MCF 10A (cell line): ENCODE measurements around the gene RPL15. TPM values are rescaled to one million over a fixed set of nuclear protein-coding genes. Genes with fewer than 3 reads are reported as not detected.
A peak's percentile ranks its signal among the peaks of the same experiment; 100 is the strongest.
"Not testable (repeated sequence)": the region's sequence is repeated elsewhere in the genome, so short reads cannot be mapped to it uniquely, and the experiment has no call there.

Source experiments
- BruUV-seq: library from RNA; stranded (reverse); fragments of 400-500 nt; replicated peaks from 2 replicates; lab custom pipeline; 2021; lab: Mats Ljungman, UMichigan
- CTCF ChIA-PET: fragments of 300-600 bp; sonication (Branson Sonifier 250); formaldehyde crosslinking; extraction: SDS; loops from one replicate; lab custom pipeline; 2021; ENCODE audit warnings: antibody characterized with exemption, inconsistent platforms; lab: Yijun Ruan, JAX
- POLR2A ChIA-PET: fragments of 300-600, 350-650 bp; sonication (Branson Sonifier 250); formaldehyde crosslinking; extraction: SDS; loops from one replicate; lab custom pipeline; 2020; ENCODE audit warnings: antibody characterized with exemption, inconsistent platforms; lab: Yijun Ruan, JAX
- DNase-seq: peaks from one replicate; pipeline ENCODE4 v3.0.0-alpha.2; 2018; ENCODE audit not compliant: unreplicated experiment
- H3K27ac Mint-ChIP-seq: one replicate; pipeline ENCODE4 v1.8.0; 2022; ENCODE audit warnings: mild to moderate bottlenecking, low read depth, mixed read lengths; ENCODE audit not compliant: unreplicated experiment
- H3K27me3 Mint-ChIP-seq: one replicate; pipeline ENCODE4 v1.8.0; 2022; ENCODE audit warnings: mixed read lengths; ENCODE audit not compliant: insufficient read depth, unreplicated experiment
- H3K36me3 Mint-ChIP-seq: one replicate; pipeline ENCODE4 v1.8.0; 2022; ENCODE audit warnings: mild to moderate bottlenecking, moderate library complexity, mixed read lengths; ENCODE audit not compliant: insufficient read depth, unreplicated experiment
- H3K4me1 Mint-ChIP-seq: one replicate; pipeline ENCODE4 v1.8.0; 2022; ENCODE audit warnings: mixed read lengths; ENCODE audit not compliant: insufficient read depth, unreplicated experiment
- H3K4me3 Mint-ChIP-seq: one replicate; pipeline ENCODE4 v1.8.0; 2022; ENCODE audit warnings: mild to moderate bottlenecking, moderate library complexity, mixed read lengths; ENCODE audit not compliant: unreplicated experiment
- H3K9me3 Mint-ChIP-seq: one replicate; pipeline ENCODE4 v1.8.0; 2022; ENCODE audit warnings: mixed read lengths; ENCODE audit not compliant: unreplicated experiment
- CTCF ChIP-seq: fragments of 200-600 bp; IDR thresholded peaks from one replicate; pipeline ENCODE4 v1.8.0; 2022; ENCODE audit warnings: antibody characterized with exemption, mild to moderate bottlenecking; ENCODE audit not compliant: unreplicated experiment
- intact Hi-C: fragments of 100-400 bp; cut with micrococcal nuclease; formaldehyde crosslinking; loops from 2 replicates; pipeline ENCODE4 v1.14.1; 2022
- total RNA-seq: library from RNA; stranded (reverse); gene quantifications from 2 replicates; pipeline ENCODE4 v1.2.3, GENCODE V29; 2022

RPL15 gene
- total RNA-seq, 1 experiment from 2014 or later, result 2,310 TPM

- ChIA-PET POLR2A (no interaction called here), CTCF (interaction anchor here (1.0 to 1.1 kb wide), 2 partner anchors 15 to 16 kb away, joined by 3 read pairs; no protein-coding TSS in a partner anchor)
- H3K27ac Mint-ChIP-seq, result no peak overlapping the region
- no peak overlapping the region for H3K4me3 Mint-ChIP-seq
- DNase-seq, result no peak
- BruUV-seq, result no TSS peak
- H3K9me3 Mint-ChIP-seq, result no peaks in the 10 kb centered on the region
- TF ChIP-seq CTCF, result no peak
- intact Hi-C loops, result no loop called here
- H3K27me3 Mint-ChIP-seq, result no peaks in the 10 kb centered on the region
- H3K36me3 Mint-ChIP-seq, result peaks cover 7% of the 10 kb centered on the region
- H3K4me1 Mint-ChIP-seq, result peaks cover 17% of the 10 kb centered on the region
Observed at GRCh38 chr3:23869977-23870662, 46.8 kb upstream of the RPL15 start.

- intact Hi-C loops, H3K4me3 Mint-ChIP-seq, H3K27ac Mint-ChIP-seq, H3K27me3 Mint-ChIP-seq, DNase-seq, H3K9me3 Mint-ChIP-seq, POLR2A ChIA-PET, H3K36me3 Mint-ChIP-seq, BruUV-seq: not testable (repeated sequence)
- peaks cover 17% of the 10 kb centered on the region for H3K4me1 Mint-ChIP-seq
- CTCF ChIA-PET, result interaction anchor here (1.0 kb wide), 1 partner anchor 16 kb away, joined by 3 read pairs; no protein-coding TSS in a partner anchor
Observed at GRCh38 chr3:23870663-23871043, 46.3 kb upstream of the RPL15 start.

GRCh38 chr3:23871361-23871760 is 45.6 kb upstream of the RPL15 start:
- H3K9me3 Mint-ChIP-seq, H3K4me3 Mint-ChIP-seq, H3K27ac Mint-ChIP-seq, CTCF ChIA-PET, DNase-seq, intact Hi-C loops, H3K27me3 Mint-ChIP-seq, POLR2A ChIA-PET, BruUV-seq, H3K36me3 Mint-ChIP-seq: not testable (repeated sequence)
- H3K4me1 Mint-ChIP-seq, result peaks cover 15% of the 10 kb centered on the region

- no peak overlapping the region for H3K27ac Mint-ChIP-seq
- ChIA-PET POLR2A (interaction anchor here (1.2 kb wide), 1 partner anchor 10 kb away, joined by 3 read pairs; no protein-coding TSS in a partner anchor), CTCF (no interaction called here)
- peaks cover 25% of the 10 kb centered on the region for H3K4me1 Mint-ChIP-seq
- intact Hi-C loops, result no loop called here
- no peak for TF ChIP-seq CTCF
- no peak overlapping the region for H3K4me3 Mint-ChIP-seq
- H3K9me3 Mint-ChIP-seq, result no peaks in the 10 kb centered on the region
- BruUV-seq, result no TSS peak
- DNase-seq, result no peak
- peaks cover 7% of the 10 kb centered on the region for H3K36me3 Mint-ChIP-seq
- H3K27me3 Mint-ChIP-seq, result no peaks in the 10 kb centered on the region
Observed at GRCh38 chr3:23872330-23872729, 44.6 kb upstream of the RPL15 start.

DNA sequence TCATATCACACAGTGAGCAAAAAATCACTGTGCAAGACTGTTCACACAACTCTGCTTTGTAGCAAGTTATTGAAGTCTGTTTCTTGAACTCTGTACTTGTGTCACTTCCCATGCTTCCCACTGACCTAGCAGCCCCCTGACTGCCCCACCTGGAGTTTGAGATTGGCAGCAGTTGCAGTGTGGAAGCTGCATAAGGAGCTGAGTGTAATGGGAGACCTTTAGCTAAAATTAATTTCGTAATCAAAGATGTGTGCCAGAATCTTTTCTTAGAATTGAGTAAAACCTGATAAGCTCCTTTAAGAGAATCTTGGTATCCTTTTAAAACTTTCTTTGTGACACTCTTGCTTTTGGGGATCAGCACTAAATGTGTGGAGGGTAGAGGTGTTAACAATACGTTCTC is 43.0 kb upstream of the RPL15 start:
- TF ChIP-seq CTCF, result no peak
- Mint-ChIP-seq H3K4me3 (no peak overlapping the region), H3K4me1 (peaks cover 35% of the 10 kb centered on the region), H3K36me3 (peaks cover 7% of the 10 kb centered on the region), H3K9me3 (no peaks in the 10 kb centered on the region), H3K27me3 (no peaks in the 10 kb centered on the region), H3K27ac (no peak overlapping the region)
- POLR2A ChIA-PET, result interaction anchor here (0.9 to 1.3 kb wide), 3 partner anchors 11 to 61 kb away, joined by 3 to 4 read pairs (median 3); partner anchors contain the start of genes NKIRAS1 and RPL15
- intact Hi-C loops, result no loop called here
- BruUV-seq, result no TSS peak
- peak; percentile 43 for DNase-seq
- CTCF ChIA-PET, result interaction anchor here (0.6 to 1.8 kb wide), 4 partner anchors 15 to 951 kb away, joined by 3 to 4 read pairs (median 3); no protein-coding TSS in a partner anchor
